IPS-15b (cell line): ENCODE measurements around the gene LSP1.

Source experiments
- H3K27me3 ChIP-seq: one replicate; pipeline ENCODE4 v1.6.1; 2013; ENCODE audit warnings: low read length; ENCODE audit not compliant: control insufficient read depth, insufficient read depth
- H3K36me3 ChIP-seq: one replicate; pipeline ENCODE4 v1.6.1; 2013; ENCODE audit warnings: low read length; ENCODE audit not compliant: control insufficient read depth, insufficient read depth
- H3K4me1 ChIP-seq: one replicate; pipeline ENCODE4 v1.6.1; 2013; ENCODE audit warnings: mild to moderate bottlenecking, low read length; ENCODE audit not compliant: control insufficient read depth, insufficient read depth
- H3K4me3 ChIP-seq: one replicate; pipeline ENCODE4 v1.5.1; 2013; ENCODE audit warnings: low read depth, low read length
- H3K9ac ChIP-seq: one replicate; pipeline ENCODE4 v1.6.1; 2013; ENCODE audit warnings: low read depth, mild to moderate bottlenecking, low read length
- H3K9me3 ChIP-seq: one replicate; pipeline ENCODE4 v1.6.1; 2013; ENCODE audit warnings: mild to moderate bottlenecking, low read length; ENCODE audit not compliant: control insufficient read depth, insufficient read depth

Gene LSP1

GRCh38 chr11:1906181-1906580 is 53.3 kb downstream of the LSP1 start:
- H3K9ac ChIP-seq = no peak overlapping the region
- no peaks in the 10 kb centered on the region for H3K9me3 ChIP-seq
- peaks cover 2% of the 10 kb centered on the region for H3K4me1 ChIP-seq
- H3K36me3 ChIP-seq = no peaks in the 10 kb centered on the region
- H3K4me3 ChIP-seq = no peak overlapping the region
- H3K27me3 ChIP-seq = no peaks in the 10 kb centered on the region

- Histone ChIP-seq H3K27me3 (no peaks in the 10 kb centered on the region), H3K9me3 (no peaks in the 10 kb centered on the region), H3K9ac (no peak overlapping the region), H3K4me3 (no peak overlapping the region), H3K4me1 (peaks cover 2% of the 10 kb centered on the region), H3K36me3 (no peaks in the 10 kb centered on the region)
These were observed 53.9 kb downstream of the LSP1 start for GRCh38 chr11:1906611-1907423.

GRCh38 chr11:1908618-1909017 is 55.7 kb downstream of the LSP1 start:
- no peaks in the 10 kb centered on the region for H3K36me3 ChIP-seq
- peaks cover 2% of the 10 kb centered on the region for H3K4me1 ChIP-seq
- H3K27me3 ChIP-seq = no peaks in the 10 kb centered on the region
- no peak overlapping the region for H3K9ac ChIP-seq
- no peak overlapping the region for H3K4me3 ChIP-seq
- no peaks in the 10 kb centered on the region for H3K9me3 ChIP-seq

GRCh38 chr11:1909524-1909923 is 56.6 kb downstream of the LSP1 start:
- H3K27me3 ChIP-seq = no peaks in the 10 kb centered on the region
- no peak overlapping the region for H3K9ac ChIP-seq
- H3K36me3 ChIP-seq = no peaks in the 10 kb centered on the region
- H3K4me3 ChIP-seq = no peak overlapping the region
- peaks cover 2% of the 10 kb centered on the region for H3K4me1 ChIP-seq
- no peaks in the 10 kb centered on the region for H3K9me3 ChIP-seq

GRCh38 chr11:1912289-1912878 is 59.5 kb downstream of the LSP1 start:
- H3K4me1 ChIP-seq = peaks cover 2% of the 10 kb centered on the region
- no peak overlapping the region for H3K9ac ChIP-seq
- no peak overlapping the region for H3K4me3 ChIP-seq
- H3K27me3 ChIP-seq = no peaks in the 10 kb centered on the region
- no peaks in the 10 kb centered on the region for H3K36me3 ChIP-seq
- no peaks in the 10 kb centered on the region for H3K9me3 ChIP-seq

GRCh38 chr11:1913271-1914060 is 60.6 kb downstream of the LSP1 start:
- peaks cover 2% of the 10 kb centered on the region for H3K4me1 ChIP-seq
- H3K9ac ChIP-seq = no peak overlapping the region
- H3K4me3 ChIP-seq = no peak overlapping the region
- H3K36me3 ChIP-seq = no peaks in the 10 kb centered on the region
- H3K9me3 ChIP-seq = no peaks in the 10 kb centered on the region
- H3K27me3 ChIP-seq = no peaks in the 10 kb centered on the region

GRCh38 chr11:1915795-1916131 is 62.9 kb downstream of the LSP1 start:
- H3K4me3 ChIP-seq = no peak overlapping the region

GRCh38 chr11:1916132-1916985 is 63.5 kb downstream of the LSP1 start:
- Histone ChIP-seq H3K4me3 (no peak overlapping the region), H3K27me3 (no peaks in the 10 kb centered on the region), H3K4me1 (no peaks in the 10 kb centered on the region), H3K36me3 (no peaks in the 10 kb centered on the region), H3K9ac (peak overlapping the region; percentile 24), H3K9me3 (no peaks in the 10 kb centered on the region)

More at GRCh38 chr11:1915795-1916131, 62.9 kb downstream of the LSP1 start:
- no peaks in the 10 kb centered on the region for H3K4me1 ChIP-seq
- no peaks in the 10 kb centered on the region for H3K9me3 ChIP-seq
- no peaks in the 10 kb centered on the region for H3K27me3 ChIP-seq
- no peaks in the 10 kb centered on the region for H3K36me3 ChIP-seq
- H3K9ac ChIP-seq = no peak overlapping the region

- H3K9me3 ChIP-seq = no peaks in the 10 kb centered on the region
- no peaks in the 10 kb centered on the region for H3K27me3 ChIP-seq
- no peaks in the 10 kb centered on the region for H3K36me3 ChIP-seq
- peak overlapping the region; percentile 24 for H3K9ac ChIP-seq
- no peaks in the 10 kb centered on the region for H3K4me1 ChIP-seq
- H3K4me3 ChIP-seq = no peak overlapping the region
These were observed 64.2 kb downstream of the LSP1 start for GRCh38 chr11:1916986-1917522.

GRCh38 chr11:1917523-1918435 is 64.9 kb downstream of the LSP1 start:
- no peaks in the 10 kb centered on the region for H3K27me3 ChIP-seq
- no peaks in the 10 kb centered on the region for H3K9me3 ChIP-seq
- H3K36me3 ChIP-seq = no peaks in the 10 kb centered on the region
- H3K4me3 ChIP-seq = no peak overlapping the region
- no peaks in the 10 kb centered on the region for H3K4me1 ChIP-seq
- peak overlapping the region; percentile 24 for H3K9ac ChIP-seq
